Esophagus squamous epithelium (tissue), 5 donors: Measurements from ENCODE around the gene SAG. TPM values are rescaled to one million over a fixed set of nuclear protein-coding genes. Genes with fewer than 3 reads are reported as not detected.

Experiments
- DNase-seq: peaks from one replicate; lab custom pipeline; 2025; lab: John Stamatoyannopoulos, UW
- H3K27ac ChIP-seq, 4 donors: fragments of 200-600 bp; sonication (generic); one replicate each; pipeline ENCODE4 v1.5.1; 2016 to 2019; ENCODE audit warnings: mild to moderate bottlenecking in 1 of 4
- H3K27me3 ChIP-seq, 4 donors: fragments of 200-600 bp; sonication (generic); 1 replicate in 3 of 4; 2 replicates in 1 of 4; pipeline versions ENCODE4 v1.5.1 to v1.6.0; 2017 to 2021; ENCODE audit warnings: antibody characterized with exemption in 1 of 4
- H3K36me3 ChIP-seq, 3 donors: fragments of 200-600 bp; sonication (generic); one replicate each; pipeline ENCODE4 v1.5.1; 2016 to 2019
- H3K4me1 ChIP-seq, 3 donors: fragments of 200-600 bp; sonication (generic); one replicate each; pipeline ENCODE4 v1.5.1; 2017 to 2019
- H3K4me3 ChIP-seq, 4 donors: fragments of 200-600 bp; sonication (generic); 1 replicate in 3 of 4; 2 replicates in 1 of 4; pipeline ENCODE4 v1.5.1; 2016 to 2019; ENCODE audit warnings: mild to moderate bottlenecking in 2 of 4, moderate library complexity in 1 of 4
- H3K9me3 ChIP-seq, 3 donors: fragments of 200-600 bp; sonication (generic); one replicate each; pipeline ENCODE4 v1.5.1; 2016 to 2019
- CTCF ChIP-seq, 6 experiments: fragments of 450-650 bp in 4 of 6; fragments of 200-600 bp in 2 of 6; sonication (generic) in 2 of 6; IDR thresholded peaks; one replicate each; pipeline ENCODE4 v1.5.1; 2016 to 2019; ENCODE audit warnings: antibody characterized with exemption in 6 of 6, mild to moderate bottlenecking in 4 of 6, moderate library complexity in 4 of 6
- POLR2A ChIP-seq, 4 donors: fragments of 450-650 bp; IDR thresholded peaks; one replicate each; pipeline ENCODE4 v1.6.1; 2017; ENCODE audit warnings: antibody characterized with exemption in 4 of 4, mild to moderate bottlenecking in 4 of 4, moderate library complexity in 3 of 4
- WGBS, 2 donors: methylation state at CpG; one replicate each; pipeline ENCODE4 v1.1.5; 2018; 5-methylcytosine and 5-hydroxymethylcytosine counted together
- intact Hi-C: fragments of 100-400 bp; cut with DNase I; formaldehyde crosslinking; loops from one replicate; pipeline ENCODE4 v1.15.0; 2022
- total RNA-seq, 4 donors: library from RNA; depleted of rRNA; stranded (reverse); fragments of >200 nt; gene quantifications; one replicate each; pipeline ENCODE4 v1.1.0, GENCODE V29; 2016
- donor health status: DM: yes; HTN: yes; CAD: no.

Gene SAG
- total RNA-seq, 4 donors from 2014 or later = not detected

GRCh38 chr2:233352141-233352842, 44.7 kb downstream of the SAG start:
- DNase-seq = no peak
- Histone ChIP-seq H3K27me3 (peaks cover 0 to 63% (median 0%) of the 10 kb centered on the region in 4 donors), H3K36me3 (no peaks in the 10 kb centered on the region), H3K9me3 (no peaks in the 10 kb centered on the region), H3K27ac (no peak overlapping the region), H3K4me3 (no peak overlapping the region), H3K4me1 (peaks cover 25 to 74% (median 33%) of the 10 kb centered on the region in 3 donors)
- TF ChIP-seq POLR2A (IDR thresholded peaks at IDR 0.05) = no peak
- TF ChIP-seq CTCF (IDR thresholded peaks at IDR 0.05) = no peak
- intact Hi-C loops = loop anchor here (10.0 kb wide), 1 partner anchor 93 kb away; no protein-coding TSS in a partner anchor
- WGBS, 2 donors = 93 to 94% methylated on average over 11 to 16 of the region's 25 CpGs

GRCh38 chr2:233353101-233353768, 45.6 kb downstream of the SAG start:
- TF ChIP-seq CTCF (IDR thresholded peaks at IDR 0.05) (no peak), POLR2A (IDR thresholded peaks at IDR 0.05) (no peak)
- peaks cover 25 to 74% (median 33%) of the 10 kb centered on the region in 3 donors for H3K4me1 ChIP-seq
- peaks cover 0 to 53% (median 0%) of the 10 kb centered on the region in 4 donors for H3K27me3 ChIP-seq
- no peaks in the 10 kb centered on the region for H3K36me3 ChIP-seq
- peak overlapping the region in 3 of 4 donors; percentile 55 to 79 (median 69) for H3K4me3 ChIP-seq
- intact Hi-C loops = loop anchor here (10.0 kb wide), 1 partner anchor 92 kb away; no protein-coding TSS in a partner anchor
- H3K27ac ChIP-seq = peak overlapping the region; percentile 3 to 75 (median 46)
- no peaks in the 10 kb centered on the region for H3K9me3 ChIP-seq
- WGBS, 2 donors = 52 to 53% methylated on average over 13 of the region's 22 CpGs
- DNase-seq = no peak

GRCh38 chr2:233353769-233354499, 46.3 kb downstream of the SAG start, which contains the start of gene DGKD:
Gene DGKD, plus strand, starts transcription at chr2:233354494. Its CDS starts 25 bp downstream, at chr2:233354519.
- intact Hi-C loops = loop anchor here (10.0 kb wide), 1 partner anchor 91 kb away; no protein-coding TSS in a partner anchor

GRCh38 chr2:233354500-233354924, 46.9 kb downstream of the SAG start:
- Histone ChIP-seq H3K27ac (peak overlapping the region in 3 of 4 donors; percentile 30 to 58 (median 54)), H3K4me1 (peaks cover 25 to 64% (median 33%) of the 10 kb centered on the region in 3 donors), H3K9me3 (no peaks in the 10 kb centered on the region), H3K4me3 (peak overlapping the region; percentile 45 to 79 (median 62)), H3K27me3 (peaks cover 0 to 40% (median 0%) of the 10 kb centered on the region in 4 donors), H3K36me3 (no peaks in the 10 kb centered on the region)
- TF ChIP-seq POLR2A (IDR thresholded peaks at IDR 0.05) = peak in 1 of 4 donors; percentile 29
- TF ChIP-seq CTCF (IDR thresholded peaks at IDR 0.05) = no peak
- intact Hi-C loops = loop anchor here (10.0 kb wide), 1 partner anchor 90 kb away; no protein-coding TSS in a partner anchor
- WGBS, 2 donors = no CpG with 5 or more reads among the region's 77 CpGs
- DNase-seq = no peak

More at GRCh38 chr2:233353769-233354499, 46.3 kb downstream of the SAG start, which contains the start of gene DGKD:
- Histone ChIP-seq H3K27ac (peak within 1 kb of the TSS; percentile 32 to 75 (median 57)), H3K4me1 (peaks cover 25 to 70% (median 33%) of the 10 kb centered on the region in 3 donors), H3K4me3 (peak within 1 kb of the TSS; percentile 45 to 79 (median 62)), H3K36me3 (no peaks in the 10 kb centered on the region), H3K9me3 (no peaks in the 10 kb centered on the region), H3K27me3 (peaks cover 0 to 46% (median 0%) of the 10 kb centered on the region in 4 donors)
- DNase-seq = no peak
- WGBS, 2 donors = 2 to 3% methylated on average over 20 to 33 of the region's 56 CpGs
- TF ChIP-seq POLR2A (IDR thresholded peaks at IDR 0.05) (no peak), CTCF (IDR thresholded peaks at IDR 0.05) (peak; percentile 10 to 41 (median 26))
